Tongue (tissue), 2 donors: ENCODE results near the gene SP3. TPM values are rescaled to one million over a fixed set of nuclear protein-coding genes. Genes with fewer than 3 reads are reported as not detected.
"Not testable (repeated sequence)": the region's sequence is repeated elsewhere in the genome, so short reads cannot be mapped to it uniquely, and the experiment has no call there.

ENCODE experiments used
- DNase-seq: peaks from one replicate; pipeline ENCODE4 v3.0.0-alpha.2; 2015
- total RNA-seq: library from RNA; depleted of rRNA; stranded (reverse); fragments of >200 nt; gene quantifications from one replicate; pipeline ENCODE4 v1.2.3, GENCODE V29; 2014

Gene SP3
- total RNA-seq, 1 donor from 2014 or later, result 203 TPM

- not testable (repeated sequence) for DNase-seq
These were observed 75.7 kb downstream of the SP3 start for GRCh38 chr2:173889464-173889863.

GRCh38 chr2:173886613-173887012, 78.6 kb downstream of the SP3 start:
- no peak for DNase-seq

- peak; percentile 51 for DNase-seq
These were observed 81.0 kb downstream of the SP3 start for GRCh38 chr2:173884025-173884802.

GRCh38 chr2:173881886-173882285, 83.3 kb downstream of the SP3 start:
- DNase-seq, result no peak

- peak; percentile 86 for DNase-seq
These were observed 83.7 kb downstream of the SP3 start for GRCh38 chr2:173881461-173881860.

- DNase-seq, result no peak
These were observed 84.6 kb downstream of the SP3 start for GRCh38 chr2:173880561-173880960.

GRCh38 chr2:173876833-173877413, 88.2 kb downstream of the SP3 start:
- no peak for DNase-seq

- DNase-seq, result no peak
These were observed 90.3 kb downstream of the SP3 start for GRCh38 chr2:173874894-173875237.

- DNase-seq, result no peak
These were observed 90.9 kb downstream of the SP3 start for GRCh38 chr2:173874003-173874893.

- peak; percentile 43 for DNase-seq
These were observed 92.5 kb downstream of the SP3 start for GRCh38 chr2:173872714-173873113.

GRCh38 chr2:173869244-173870229, 95.6 kb downstream of the SP3 start:
- peak; percentile 76 for DNase-seq

GRCh38 chr2:173868406-173868805, 96.8 kb downstream of the SP3 start:
- no peak for DNase-seq

- peak; percentile 94 for DNase-seq
These were observed 98.1 kb downstream of the SP3 start for GRCh38 chr2:173866874-173867618.

GRCh38 chr2:173865971-173866873, 99.0 kb downstream of the SP3 start:
- no peak for DNase-seq

GRCh38 chr2:173862612-173863217, 102.5 kb downstream of the SP3 start:
- peak; percentile 48 for DNase-seq

- DNase-seq, result no peak
These were observed 104.6 kb downstream of the SP3 start for GRCh38 chr2:173860566-173860965.

GRCh38 chr2:173860082-173860481, 105.1 kb downstream of the SP3 start:
- no peak for DNase-seq

- no peak for DNase-seq
These were observed 106.9 kb downstream of the SP3 start for GRCh38 chr2:173858291-173858731.
